Esophagus squamous epithelium (tissue), 5 donors: Measurements from ENCODE around the gene TNNT3. TPM values are rescaled to one million over a fixed set of nuclear protein-coding genes. Genes with fewer than 3 reads are reported as not detected.
A peak's percentile ranks its signal among the peaks of the same experiment; 100 is the strongest.

ENCODE experiments used
- DNase-seq: peaks from one replicate; lab custom pipeline; 2025; lab: John Stamatoyannopoulos, UW
- H3K27ac ChIP-seq, 4 donors: fragments of 200-600 bp; sonication (generic); one replicate each; pipeline ENCODE4 v1.5.1; 2016 to 2019; ENCODE audit warnings: mild to moderate bottlenecking in 1 of 4
- H3K27me3 ChIP-seq, 4 donors: fragments of 200-600 bp; sonication (generic); 1 replicate in 3 of 4; 2 replicates in 1 of 4; pipeline versions ENCODE4 v1.5.1 to v1.6.0; 2017 to 2021; ENCODE audit warnings: antibody characterized with exemption in 1 of 4
- H3K36me3 ChIP-seq, 3 donors: fragments of 200-600 bp; sonication (generic); one replicate each; pipeline ENCODE4 v1.5.1; 2016 to 2019
- H3K4me1 ChIP-seq, 3 donors: fragments of 200-600 bp; sonication (generic); one replicate each; pipeline ENCODE4 v1.5.1; 2017 to 2019
- H3K4me3 ChIP-seq, 4 donors: fragments of 200-600 bp; sonication (generic); 1 replicate in 3 of 4; 2 replicates in 1 of 4; pipeline ENCODE4 v1.5.1; 2016 to 2019; ENCODE audit warnings: mild to moderate bottlenecking in 2 of 4, moderate library complexity in 1 of 4
- H3K9me3 ChIP-seq, 3 donors: fragments of 200-600 bp; sonication (generic); one replicate each; pipeline ENCODE4 v1.5.1; 2016 to 2019
- CTCF ChIP-seq, 6 experiments: fragments of 450-650 bp in 4 of 6; fragments of 200-600 bp in 2 of 6; sonication (generic) in 2 of 6; IDR thresholded peaks; one replicate each; pipeline ENCODE4 v1.5.1; 2016 to 2019; ENCODE audit warnings: antibody characterized with exemption in 6 of 6, mild to moderate bottlenecking in 4 of 6, moderate library complexity in 4 of 6
- POLR2A ChIP-seq, 4 donors: fragments of 450-650 bp; IDR thresholded peaks; one replicate each; pipeline ENCODE4 v1.6.1; 2017; ENCODE audit warnings: antibody characterized with exemption in 4 of 4, mild to moderate bottlenecking in 4 of 4, moderate library complexity in 3 of 4
- WGBS, 2 donors: methylation state at CpG; one replicate each; pipeline ENCODE4 v1.1.5; 2018; 5-methylcytosine and 5-hydroxymethylcytosine counted together
- intact Hi-C: fragments of 100-400 bp; cut with DNase I; formaldehyde crosslinking; loops from one replicate; pipeline ENCODE4 v1.15.0; 2022
- total RNA-seq, 4 donors: library from RNA; depleted of rRNA; stranded (reverse); fragments of >200 nt; gene quantifications; one replicate each; pipeline ENCODE4 v1.1.0, GENCODE V29; 2016
- donor health status: DM: yes; HTN: yes; CAD: no.

Gene TNNT3
- total RNA-seq, 4 donors from 2014 or later, result 0.76 to 3.1 (median 1.6) TPM; not detected in 1

- intact Hi-C loops, result no loop called here
- H3K27me3 ChIP-seq, result peaks cover 0 to 16% (median 0%) of the 10 kb centered on the region in 4 donors
- no peak for DNase-seq
- TF ChIP-seq POLR2A (IDR thresholded peaks at IDR 0.05), result no peak
- TF ChIP-seq CTCF (IDR thresholded peaks at IDR 0.05), result no peak
- H3K4me3 ChIP-seq, result no peak overlapping the region
- peak overlapping the region in 3 of 4 donors; percentile 38 to 52 (median 42) for H3K27ac ChIP-seq
- H3K4me1 ChIP-seq, result peaks cover 0 to 15% (median 0%) of the 10 kb centered on the region in 3 donors
- H3K36me3 ChIP-seq, result no peaks in the 10 kb centered on the region
- 46 to 49% methylated on average over 9 of the region's 9 CpGs for WGBS, 2 donors
- H3K9me3 ChIP-seq, result no peaks in the 10 kb centered on the region
Observed at GRCh38 chr11:1908618-1909017, 10.9 kb upstream of the TNNT3 start.

GRCh38 chr11:1909524-1909923 is 10.0 kb upstream of the TNNT3 start:
- H3K4me3 ChIP-seq, result no peak overlapping the region

GRCh38 chr11:1912289-1912878 is 7.1 kb upstream of the TNNT3 start:
- no peak overlapping the region for H3K27ac ChIP-seq
- no peak for DNase-seq

More at GRCh38 chr11:1909524-1909923, 10.0 kb upstream of the TNNT3 start:
- no peak for DNase-seq
- intact Hi-C loops, result no loop called here
- Histone ChIP-seq H3K27me3 (peaks cover 0 to 16% (median 0%) of the 10 kb centered on the region in 4 donors), H3K4me1 (peaks cover 0 to 15% (median 0%) of the 10 kb centered on the region in 3 donors), H3K36me3 (no peaks in the 10 kb centered on the region), H3K27ac (no peak overlapping the region), H3K9me3 (no peaks in the 10 kb centered on the region)
- 83 to 88% methylated on average over 7 of the region's 7 CpGs for WGBS, 2 donors
- TF ChIP-seq POLR2A (IDR thresholded peaks at IDR 0.05) (no peak), CTCF (IDR thresholded peaks at IDR 0.05) (no peak)

GRCh38 chr11:1913271-1914060 is 6.0 kb upstream of the TNNT3 start:
- no peak overlapping the region for H3K27ac ChIP-seq
- peaks cover 0 to 10% (median 0%) of the 10 kb centered on the region in 4 donors for H3K27me3 ChIP-seq
- WGBS, 2 donors, result 88 to 89% methylated on average over 28 to 31 of the region's 31 CpGs
- no peak for DNase-seq
- H3K36me3 ChIP-seq, result no peaks in the 10 kb centered on the region
- no peaks in the 10 kb centered on the region for H3K9me3 ChIP-seq
- TF ChIP-seq CTCF (IDR thresholded peaks at IDR 0.05), result no peak
- TF ChIP-seq POLR2A (IDR thresholded peaks at IDR 0.05), result no peak
- H3K4me1 ChIP-seq, result peaks cover 0 to 22% (median 12%) of the 10 kb centered on the region in 3 donors
- intact Hi-C loops, result no loop called here
- no peak overlapping the region for H3K4me3 ChIP-seq

More at GRCh38 chr11:1912289-1912878, 7.1 kb upstream of the TNNT3 start:
- H3K4me1 ChIP-seq, result peaks cover 0 to 19% (median 6%) of the 10 kb centered on the region in 3 donors
- TF ChIP-seq POLR2A (IDR thresholded peaks at IDR 0.05) (no peak), CTCF (IDR thresholded peaks at IDR 0.05) (no peak)
- H3K4me3 ChIP-seq, result no peak overlapping the region
- peaks cover 0 to 10% (median 0%) of the 10 kb centered on the region in 4 donors for H3K27me3 ChIP-seq
- WGBS, 2 donors, result 82 to 84% methylated on average over 13 of the region's 13 CpGs
- no peaks in the 10 kb centered on the region for H3K9me3 ChIP-seq
- H3K36me3 ChIP-seq, result no peaks in the 10 kb centered on the region
- intact Hi-C loops, result no loop called here

GRCh38 chr11:1915795-1916131 is 3.7 kb upstream of the TNNT3 start:
- Histone ChIP-seq H3K4me3 (no peak overlapping the region), H3K27ac (no peak overlapping the region), H3K27me3 (peaks cover 0 to 9% (median 0%) of the 10 kb centered on the region in 4 donors), H3K9me3 (no peaks in the 10 kb centered on the region), H3K36me3 (no peaks in the 10 kb centered on the region), H3K4me1 (peaks cover 0 to 27% (median 15%) of the 10 kb centered on the region in 3 donors)
- TF ChIP-seq POLR2A (IDR thresholded peaks at IDR 0.05), result no peak
- TF ChIP-seq CTCF (IDR thresholded peaks at IDR 0.05), result no peak
- intact Hi-C loops, result loop anchor here (1.0 kb wide), 1 partner anchor 22 kb away; no protein-coding TSS in a partner anchor
- no peak for DNase-seq
- whole genome bisulfite sequencing, 2 donors, result 85 to 91% methylated on average over 2 of the region's 2 CpGs
